HEK293 (cell line): ENCODE results near the gene S1PR3.

Source experiments
- CTCF ChIA-PET: fragments of 350-600 bp; formaldehyde crosslinking; extraction: SDS; loops from one replicate; lab custom pipeline; 2021; ENCODE audit warnings: antibody characterized with exemption; lab: Yijun Ruan, JAX
- POLR2A ChIA-PET: fragments of 300-600 bp; formaldehyde crosslinking; extraction: SDS; loops from one replicate; lab custom pipeline; 2020; ENCODE audit warnings: antibody characterized with exemption, inconsistent platforms; lab: Yijun Ruan, JAX
- H3K27ac ChIP-seq: fragments of 200-500 bp; sonication (Bioruptor generic); 2 replicates; pipeline ENCODE4 v1.5.1; 2014; ENCODE audit warnings: low read depth, low read length, control low read depth, inconsistent platforms; ENCODE audit errors: extremely low read depth
- H3K36me3 ChIP-seq, 2 experiments: fragments of 200-500 bp in 1 of 2; sonication (Bioruptor generic) in 1 of 2; 1 replicate in 1 of 2; 2 replicates in 1 of 2; pipeline ENCODE4 v1.5.1; 2014 to 2017; ENCODE audit warnings: inconsistent platforms in 2 of 2, low read length in 2 of 2; ENCODE audit not compliant: control insufficient read depth in 2 of 2, insufficient read depth in 1 of 2
- H3K4me1 ChIP-seq: fragments of 200-500 bp; sonication (Bioruptor generic); 2 replicates; pipeline ENCODE4 v1.5.1; 2014; ENCODE audit warnings: mild to moderate bottlenecking, low read length, inconsistent platforms; ENCODE audit not compliant: control insufficient read depth, insufficient read depth
- H3K4me3 ChIP-seq: 2 replicates; pipeline ENCODE4 v1.5.1; 2011; ENCODE audit warnings: low read depth, mild to moderate bottlenecking, control low read depth, low read length, moderate library complexity
- H3K9me3 ChIP-seq: fragments of 200-500 bp; sonication (Bioruptor generic); 2 replicates; pipeline ENCODE4 v1.5.1; 2014; ENCODE audit warnings: low read depth, low read length, inconsistent platforms; ENCODE audit not compliant: control insufficient read depth, insufficient read depth
- GLI2 ChIP-seq: fragments of 450-650 bp; formaldehyde crosslinking; IDR thresholded peaks from 2 replicates; pipeline ENCODE4; 2017; ENCODE audit warnings: missing biosample characterization, missing genetic modification characterization, low read depth, borderline replicate concordance
- KLF17 ChIP-seq: fragments of 450-650 bp; formaldehyde crosslinking; IDR thresholded peaks from 2 replicates; pipeline ENCODE4 v1.5.1; 2016; ENCODE audit warnings: missing biosample characterization, missing genetic modification characterization
- RBAK ChIP-seq: fragments of 450-650 bp; formaldehyde crosslinking; IDR thresholded peaks from 2 replicates; pipeline ENCODE4 v1.5.1; 2016; ENCODE audit warnings: missing biosample characterization, missing genetic modification characterization
- ZBTB1 ChIP-seq: fragments of 450-650 bp; formaldehyde crosslinking; IDR thresholded peaks from 2 replicates; pipeline ENCODE4 v1.5.1; 2016; ENCODE audit warnings: missing biosample characterization, missing genetic modification characterization
- ZNF394 ChIP-seq: fragments of 450-650 bp; formaldehyde crosslinking; IDR thresholded peaks from 2 replicates; pipeline ENCODE4 v1.5.1; 2016; ENCODE audit warnings: missing biosample characterization, missing genetic modification characterization, mild to moderate bottlenecking, moderate library complexity, borderline replicate concordance
- ZNF433 ChIP-seq: fragments of 450-650 bp; formaldehyde crosslinking; IDR thresholded peaks from 2 replicates; pipeline ENCODE4 v1.5.1; 2016; ENCODE audit warnings: missing biosample characterization, missing genetic modification characterization, low read depth
- ZNF514 ChIP-seq: fragments of 450-650 bp; formaldehyde crosslinking; IDR thresholded peaks from 2 replicates; pipeline ENCODE4 v1.5.1; 2016; ENCODE audit warnings: missing biosample characterization, missing genetic modification characterization
- ZNF548 ChIP-seq: fragments of 450-650 bp; formaldehyde crosslinking; IDR thresholded peaks from 2 replicates; pipeline ENCODE4 v1.5.1; 2016; ENCODE audit warnings: missing biosample characterization, missing genetic modification characterization
- ZXDB ChIP-seq: fragments of 450-650 bp; formaldehyde crosslinking; IDR thresholded peaks from 2 replicates; pipeline ENCODE4 v1.5.1; 2016; ENCODE audit warnings: missing biosample characterization, missing genetic modification characterization
- TF ChIP-seq, protein P1 (sequence below): fragments of 450-650 bp; formaldehyde crosslinking; IDR thresholded peaks from 2 replicates; pipeline ENCODE4 v1.5.1; 2016; ENCODE audit warnings: missing biosample characterization, missing genetic modification characterization
- TF ChIP-seq, protein P2 (sequence below): fragments of 450-650 bp; formaldehyde crosslinking; IDR thresholded peaks from 2 replicates; pipeline ENCODE4 v1.5.1; 2017; ENCODE audit warnings: missing biosample characterization, missing genetic modification characterization
- TF ChIP-seq, protein P3 (sequence below): fragments of 450-650 bp; formaldehyde crosslinking; IDR thresholded peaks from 2 replicates; pipeline ENCODE4 v1.5.1; 2016; ENCODE audit warnings: missing biosample characterization, missing genetic modification characterization
- TF ChIP-seq, protein P4 (sequence below): fragments of 450-650 bp; formaldehyde crosslinking; IDR thresholded peaks from 2 replicates; pipeline ENCODE4 v1.5.1; 2016; ENCODE audit warnings: missing biosample characterization, missing genetic modification characterization, low read depth

The S1PR3 gene

DNA sequence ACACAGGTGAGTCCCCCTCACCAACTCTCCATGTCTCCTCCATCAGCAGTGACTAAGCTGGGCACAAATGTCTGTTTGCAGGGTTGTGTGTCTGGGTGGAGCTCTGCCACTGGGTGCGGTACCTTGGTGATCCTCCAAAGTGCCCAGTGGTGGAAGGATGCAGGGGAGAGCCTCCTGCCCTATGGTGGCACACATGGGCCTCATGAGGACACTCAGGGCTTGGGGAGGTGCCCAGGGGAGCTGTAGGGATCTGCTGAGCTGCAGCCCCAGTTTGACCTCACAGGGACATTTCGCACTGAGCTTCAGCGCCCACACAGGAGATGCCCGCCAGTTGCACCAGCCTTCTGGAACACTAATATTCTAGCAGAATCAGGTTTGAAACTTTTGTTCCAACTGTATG lies 29.5 kb downstream of the S1PR3 start:
- POLR2A ChIA-PET: no interaction called here
- TF ChIP-seq, protein P1, sequence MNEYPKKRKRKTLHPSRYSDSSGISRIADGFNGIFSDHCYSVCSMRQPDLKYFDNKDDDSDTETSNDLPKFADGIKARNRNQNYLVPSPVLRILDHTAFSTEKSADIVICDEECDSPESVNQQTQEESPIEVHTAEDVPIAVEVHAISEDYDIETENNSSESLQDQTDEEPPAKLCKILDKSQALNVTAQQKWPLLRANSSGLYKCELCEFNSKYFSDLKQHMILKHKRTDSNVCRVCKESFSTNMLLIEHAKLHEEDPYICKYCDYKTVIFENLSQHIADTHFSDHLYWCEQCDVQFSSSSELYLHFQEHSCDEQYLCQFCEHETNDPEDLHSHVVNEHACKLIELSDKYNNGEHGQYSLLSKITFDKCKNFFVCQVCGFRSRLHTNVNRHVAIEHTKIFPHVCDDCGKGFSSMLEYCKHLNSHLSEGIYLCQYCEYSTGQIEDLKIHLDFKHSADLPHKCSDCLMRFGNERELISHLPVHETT (tag by site-specific recombination): no peak
- TF ChIP-seq, protein P2, sequence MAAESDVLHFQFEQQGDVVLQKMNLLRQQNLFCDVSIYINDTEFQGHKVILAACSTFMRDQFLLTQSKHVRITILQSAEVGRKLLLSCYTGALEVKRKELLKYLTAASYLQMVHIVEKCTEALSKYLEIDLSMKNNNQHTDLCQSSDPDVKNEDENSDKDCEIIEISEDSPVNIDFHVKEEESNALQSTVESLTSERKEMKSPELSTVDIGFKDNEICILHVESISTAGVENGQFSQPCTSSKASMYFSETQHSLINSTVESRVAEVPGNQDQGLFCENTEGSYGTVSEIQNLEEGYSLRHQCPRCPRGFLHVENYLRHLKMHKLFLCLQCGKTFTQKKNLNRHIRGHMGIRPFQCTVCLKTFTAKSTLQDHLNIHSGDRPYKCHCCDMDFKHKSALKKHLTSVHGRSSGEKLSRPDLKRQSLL (tag by site-specific recombination): no peak
- TF ChIP-seq, protein P3, sequence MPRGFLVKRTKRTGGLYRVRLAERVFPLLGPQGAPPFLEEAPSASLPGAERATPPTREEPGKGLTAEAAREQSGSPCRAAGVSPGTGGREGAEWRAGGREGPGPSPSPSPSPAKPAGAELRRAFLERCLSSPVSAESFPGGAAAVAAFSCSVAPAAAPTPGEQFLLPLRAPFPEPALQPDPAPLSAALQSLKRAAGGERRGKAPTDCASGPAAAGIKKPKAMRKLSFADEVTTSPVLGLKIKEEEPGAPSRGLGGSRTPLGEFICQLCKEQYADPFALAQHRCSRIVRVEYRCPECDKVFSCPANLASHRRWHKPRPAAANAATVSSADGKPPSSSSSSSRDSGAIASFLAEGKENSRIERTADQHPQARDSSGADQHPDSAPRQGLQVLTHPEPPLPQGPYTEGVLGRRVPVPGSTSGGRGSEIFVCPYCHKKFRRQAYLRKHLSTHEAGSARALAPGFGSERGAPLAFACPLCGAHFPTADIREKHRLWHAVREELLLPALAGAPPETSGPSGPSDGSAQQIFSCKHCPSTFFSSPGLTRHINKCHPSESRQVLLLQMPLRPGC (tag by site-specific recombination): no peak
- TF ChIP-seq ZNF433 (tag by site-specific recombination): no peak
- no peak for TF ChIP-seq ZBTB1 (tag by site-specific recombination)
- TF ChIP-seq, protein P4, sequence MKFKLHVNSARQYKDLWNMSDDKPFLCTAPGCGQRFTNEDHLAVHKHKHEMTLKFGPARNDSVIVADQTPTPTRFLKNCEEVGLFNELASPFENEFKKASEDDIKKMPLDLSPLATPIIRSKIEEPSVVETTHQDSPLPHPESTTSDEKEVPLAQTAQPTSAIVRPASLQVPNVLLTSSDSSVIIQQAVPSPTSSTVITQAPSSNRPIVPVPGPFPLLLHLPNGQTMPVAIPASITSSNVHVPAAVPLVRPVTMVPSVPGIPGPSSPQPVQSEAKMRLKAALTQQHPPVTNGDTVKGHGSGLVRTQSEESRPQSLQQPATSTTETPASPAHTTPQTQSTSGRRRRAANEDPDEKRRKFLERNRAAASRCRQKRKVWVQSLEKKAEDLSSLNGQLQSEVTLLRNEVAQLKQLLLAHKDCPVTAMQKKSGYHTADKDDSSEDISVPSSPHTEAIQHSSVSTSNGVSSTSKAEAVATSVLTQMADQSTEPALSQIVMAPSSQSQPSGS (tag by site-specific recombination): no peak
- TF ChIP-seq, all 188 proteins: peak for 0
- no peaks in the 10 kb centered on the region for H3K4me1 ChIP-seq
- no peak overlapping the region for H3K27ac ChIP-seq
- H3K36me3 ChIP-seq: no peaks in the 10 kb centered on the region
- CTCF ChIA-PET: interaction anchor here (0.6 to 1.3 kb wide), 2 partner anchors 12 to 1812 kb away, joined by 3 read pairs; no protein-coding TSS in a partner anchor
- no peak overlapping the region for H3K4me3 ChIP-seq
- H3K9me3 ChIP-seq: no peaks in the 10 kb centered on the region

DNA sequence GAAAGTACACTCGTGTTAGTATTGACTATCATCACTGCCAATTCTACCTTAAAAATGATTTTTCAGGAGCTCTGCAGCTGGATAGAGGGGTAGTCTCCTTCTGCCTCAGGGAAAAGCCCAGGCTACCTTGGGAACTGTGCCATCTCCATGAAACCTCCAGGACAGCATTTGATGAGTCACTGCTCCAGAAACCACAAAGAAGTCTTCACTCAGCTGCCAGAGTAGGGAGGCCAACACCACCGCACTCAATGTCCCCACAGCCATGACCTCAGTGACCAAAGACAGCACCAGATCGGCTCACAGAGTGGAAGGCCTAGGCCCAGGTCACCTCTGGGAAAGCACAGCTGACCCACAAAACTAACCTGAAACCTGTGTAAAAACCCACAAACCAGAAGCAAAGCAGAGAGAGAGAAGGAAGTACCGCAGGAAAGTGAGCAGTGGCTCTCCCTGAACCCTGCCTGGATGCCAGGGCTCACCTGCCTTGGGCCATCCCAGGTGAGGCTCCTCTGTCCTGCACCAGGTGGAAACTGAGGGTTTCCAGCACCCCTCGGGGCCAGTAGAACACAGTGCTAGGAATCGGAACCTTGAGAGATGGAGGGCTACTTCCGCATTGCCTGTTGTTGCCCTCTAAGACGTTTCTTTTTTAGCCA lies 30.0 kb downstream of the S1PR3 start:
- Histone ChIP-seq H3K4me1 (no peaks in the 10 kb centered on the region), H3K27ac (no peak overlapping the region), H3K4me3 (no peak overlapping the region), H3K36me3 (no peaks in the 10 kb centered on the region), H3K9me3 (no peaks in the 10 kb centered on the region)
- no peak for TF ChIP-seq RBAK (tag by site-specific recombination)
- TF ChIP-seq KLF17 (tag by site-specific recombination): no peak
- POLR2A ChIA-PET: no interaction called here
- CTCF ChIA-PET: interaction anchor here (1.3 kb wide), 1 partner anchor 12 kb away, joined by 3 read pairs; no protein-coding TSS in a partner anchor

DNA sequence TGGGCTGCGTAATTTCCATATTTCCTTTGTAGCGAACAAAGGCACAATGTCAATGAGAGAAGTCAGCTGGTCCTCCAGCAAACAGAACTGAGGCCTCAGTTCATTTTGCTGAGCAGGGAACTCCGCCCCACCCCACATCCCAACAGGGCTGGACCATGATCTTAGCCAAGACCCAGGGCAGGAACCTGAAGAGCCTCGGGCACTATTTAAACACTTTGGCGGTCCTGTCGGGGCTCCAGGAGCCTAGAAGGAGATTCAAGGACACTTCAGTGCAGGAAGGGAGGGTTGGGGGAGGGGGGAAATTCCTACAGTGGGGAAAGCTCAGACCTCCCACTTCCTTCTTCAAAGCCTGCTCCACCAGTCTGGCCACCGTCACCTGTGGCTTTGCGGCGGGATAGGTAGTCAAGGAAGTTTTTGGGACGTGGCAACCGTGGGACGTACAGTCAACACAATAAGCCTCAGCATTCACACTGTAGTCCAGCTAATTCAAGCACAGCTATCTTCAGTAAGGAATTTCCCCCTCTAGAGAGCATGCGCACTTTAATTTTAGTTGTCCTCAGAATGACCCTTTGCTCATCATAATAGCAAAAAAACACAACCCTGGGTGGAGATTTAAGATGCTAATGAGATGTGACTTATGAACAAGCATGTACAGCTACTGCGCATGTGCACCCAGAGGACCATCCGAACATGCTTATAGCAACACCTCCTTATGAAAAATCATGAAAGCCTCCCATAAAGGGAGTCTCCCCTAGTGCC lies 30.9 kb downstream of the S1PR3 start:
- CTCF ChIA-PET: interaction anchor here (1.2 kb wide), 1 partner anchor 429 kb away, joined by 3 read pairs; no protein-coding TSS in a partner anchor
- Histone ChIP-seq H3K36me3 (no peaks in the 10 kb centered on the region), H3K27ac (no peak overlapping the region), H3K4me3 (no peak overlapping the region), H3K9me3 (no peaks in the 10 kb centered on the region), H3K4me1 (no peaks in the 10 kb centered on the region)
- TF ChIP-seq ZNF514 (tag by site-specific recombination) (no peak), GLI2 (tag by site-specific recombination) (no peak), ZXDB (tag by site-specific recombination) (no peak), ZNF548 (no peak), ZNF394 (tag by site-specific recombination) (no peak)
- POLR2A ChIA-PET: no interaction called here
